Lung microvascular endothelial cell (primary cell): ENCODE measurements around the gene NPAS3. TPM values are rescaled to one million over a fixed set of nuclear protein-coding genes. Genes with fewer than 3 reads are reported as not detected.

Source experiments
- DNase-seq, 2 donors: peaks; one replicate each; pipeline versions ENCODE4 v3.0.0 to v3.0.0-alpha.2; 2010; ENCODE audit warnings: low read depth in 2 of 2
- total RNA-seq: library from RNA; depleted of rRNA; stranded (reverse); fragments of >200 nt; gene quantifications from 2 replicates; pipeline ENCODE4 v1.2.1, GENCODE V29; 2014

NPAS3 gene
- total RNA-seq = under 0.01 and 0.20 TPM in 2 replicates

GRCh38 chr14:32938719-32939253 lies at the start of gene NPAS3:
TSS of gene NPAS3 (plus strand) at chr14:32938879.
- peak in 1 of 2 donors; percentile 14 for DNase-seq

- DNase-seq = peak; percentile 34 to 66
These were observed 41.5 kb upstream of the NPAS3 start for GRCh38 chr14:32896979-32897697.

GRCh38 chr14:32897698-32898064 lies 41.0 kb upstream of the NPAS3 start:
- no peak for DNase-seq

GRCh38 chr14:32898876-32899275 lies 39.8 kb upstream of the NPAS3 start:
- no peak for DNase-seq

- DNase-seq = no peak
These were observed 38.1 kb upstream of the NPAS3 start for GRCh38 chr14:32900547-32900946.

GRCh38 chr14:32905013-32905412 lies 33.7 kb upstream of the NPAS3 start:
- DNase-seq = no peak

- no peak for DNase-seq
These were observed 32.0 kb upstream of the NPAS3 start for GRCh38 chr14:32906672-32907071.

GRCh38 chr14:32908196-32909084 lies 30.2 kb upstream of the NPAS3 start:
- DNase-seq = no peak

- no peak for DNase-seq
These were observed 25.0 kb upstream of the NPAS3 start for GRCh38 chr14:32913725-32914124.

GRCh38 chr14:32914391-32914790 lies 24.3 kb upstream of the NPAS3 start:
- no peak for DNase-seq

- DNase-seq = no peak
These were observed 17.9 kb upstream of the NPAS3 start for GRCh38 chr14:32920696-32921276.

- DNase-seq = no peak
These were observed 13.2 kb upstream of the NPAS3 start for GRCh38 chr14:32925439-32925838.

- no peak for DNase-seq
These were observed 6.3 kb upstream of the NPAS3 start for GRCh38 chr14:32932302-32932913.

- no peak for DNase-seq
These were observed 5.6 kb upstream of the NPAS3 start for GRCh38 chr14:32932914-32933628.

- no peak for DNase-seq
These were observed 5.0 kb upstream of the NPAS3 start for GRCh38 chr14:32933629-32934072.

- peak in 1 of 2 donors; percentile 39 for DNase-seq
These were observed 4.4 kb upstream of the NPAS3 start for GRCh38 chr14:32934073-32934880.

GRCh38 chr14:32934881-32935633 lies 3.6 kb upstream of the NPAS3 start:
- DNase-seq = no peak

- DNase-seq = peak; percentile 40 to 55
These were observed 781 bp downstream of the NPAS3 start for GRCh38 chr14:32939254-32940065.
